Effector CD4-positive, alpha-beta T cell (primary cell): ENCODE results near the gene UROD.

Experiments
- DNase-seq: peaks from one replicate; pipeline ENCODE4 v3.0.0-alpha.2; 2020

UROD gene

GRCh38 chr1:45009296-45009865 is 2.7 kb upstream of the UROD start:
- DNase-seq, result no peak

GRCh38 chr1:45009956-45010854 is 1.8 kb upstream of the UROD start:
- no peak for DNase-seq

GRCh38 chr1:45010855-45011811 is 921 bp upstream of the UROD start, which contains the start of gene HECTD3:
HECTD3 (minus strand) TSS chr1:45011324; CDS start chr1:45011257, 67 bp downstream.
- peak; percentile 67 for DNase-seq

- no peak for DNase-seq
Observed at GRCh38 chr1:45012639-45013278, 705 bp downstream of the UROD start.

GRCh38 chr1:45013551-45014209 is 1.6 kb downstream of the UROD start:
- DNase-seq, result no peak

- DNase-seq, result peak; percentile 75
Observed at GRCh38 chr1:45014321-45015028, 2.4 kb downstream of the UROD start.

- DNase-seq, result no peak
Observed at GRCh38 chr1:45015683-45016082, 3.6 kb downstream of the UROD start.

- no peak for DNase-seq
Observed at GRCh38 chr1:45016090-45016697, 4.1 kb downstream of the UROD start.

- no peak for DNase-seq
Observed at GRCh38 chr1:45016767-45017166, 4.7 kb downstream of the UROD start.

GRCh38 chr1:45018599-45019230 is 6.7 kb downstream of the UROD start:
- DNase-seq, result peak; percentile 39

- no peak for DNase-seq
Observed at GRCh38 chr1:45023663-45024062, 11.6 kb downstream of the UROD start.

- DNase-seq, result no peak
Observed at GRCh38 chr1:45026446-45026845, 14.4 kb downstream of the UROD start.

GRCh38 chr1:45032837-45033236 is 20.8 kb downstream of the UROD start:
- DNase-seq, result no peak

GRCh38 chr1:45033356-45033755 is 21.3 kb downstream of the UROD start:
- no peak for DNase-seq

- no peak for DNase-seq
Observed at GRCh38 chr1:45035631-45036301, 23.7 kb downstream of the UROD start.

GRCh38 chr1:45037456-45037855 is 25.4 kb downstream of the UROD start:
- DNase-seq, result no peak

- no peak for DNase-seq
Observed at GRCh38 chr1:45038240-45038639, 26.2 kb downstream of the UROD start.

- no peak for DNase-seq
Observed at GRCh38 chr1:45038661-45039364, 26.8 kb downstream of the UROD start.

GRCh38 chr1:45040297-45040696 is 28.2 kb downstream of the UROD start:
- no peak for DNase-seq
